NCI-H1930 (cell line): Measurements from ENCODE around the gene UST.
"Not testable (repeated sequence)": the region's sequence is repeated elsewhere in the genome, so short reads cannot be mapped to it uniquely, and the experiment has no call there.

Source experiments
- DNase-seq, 2 experiments: peaks; one replicate each; lab custom pipeline; 2025; lab: John Stamatoyannopoulos, UW

Gene UST

DNA sequence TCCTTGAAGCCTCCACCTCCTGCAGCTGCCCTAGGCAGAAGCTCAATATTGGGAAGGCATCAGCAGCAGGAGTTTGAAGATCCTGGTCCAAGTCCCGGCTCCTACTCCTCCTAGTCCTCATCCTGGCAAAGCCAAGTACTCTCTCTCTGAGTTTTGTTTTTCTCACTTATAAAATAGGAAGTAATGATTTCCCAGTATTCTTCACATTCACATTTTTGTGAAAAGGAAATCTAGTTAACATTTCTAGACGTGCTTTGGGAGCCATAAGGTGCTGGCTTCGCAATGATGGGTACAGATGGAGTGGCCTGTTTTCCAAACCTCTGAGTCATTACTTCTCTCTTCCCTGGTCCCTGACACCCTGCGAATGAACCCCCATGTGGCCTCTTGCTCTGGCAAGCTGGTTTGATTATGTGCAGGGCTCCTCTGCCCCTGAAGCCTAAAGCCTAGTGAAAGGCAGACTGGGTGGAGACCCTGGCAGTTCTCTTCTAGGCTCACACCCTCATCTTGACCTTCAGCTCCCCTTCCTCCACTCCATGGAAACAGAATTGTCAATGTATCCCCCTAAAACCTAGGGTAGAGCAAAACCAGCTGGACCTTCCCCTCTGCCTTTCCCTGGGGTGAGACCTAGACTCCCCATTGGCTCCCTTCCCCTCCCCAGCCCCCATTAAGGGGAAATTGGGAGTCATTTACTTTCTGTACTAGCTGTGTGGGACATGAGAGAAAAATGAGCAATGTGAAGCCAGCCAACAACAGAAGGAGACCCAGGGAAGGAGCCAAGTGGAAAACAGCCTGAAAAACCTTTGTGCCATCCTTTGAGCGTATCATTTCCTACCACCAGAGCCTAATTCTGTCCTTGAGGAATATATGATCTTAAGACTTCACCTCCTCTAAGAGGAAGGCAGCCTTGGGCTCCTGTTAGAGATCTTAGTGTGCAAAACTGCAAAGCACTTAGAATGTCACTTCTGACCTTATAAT, 158.4 kb downstream of the UST start:
- DNase-seq: no peak

DNA sequence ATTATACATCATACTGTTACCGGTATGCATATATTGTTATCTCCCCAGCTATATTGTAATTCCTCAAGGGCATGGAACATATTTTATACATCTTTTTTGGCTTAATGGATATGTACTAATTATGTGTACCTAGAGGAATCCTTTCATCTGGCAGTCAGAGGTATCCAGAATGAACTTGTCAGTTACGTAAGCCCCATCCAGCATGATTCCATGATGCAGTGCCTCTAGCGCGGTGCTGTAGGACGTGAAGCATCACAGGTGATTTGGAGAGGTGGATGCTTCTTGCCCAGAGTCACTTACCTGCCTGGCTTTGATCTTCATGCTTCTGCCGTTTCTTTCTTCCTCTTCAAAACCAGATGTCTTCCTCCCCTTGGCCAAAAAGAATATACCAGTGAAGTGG, 159.1 kb downstream of the UST start:
- DNase-seq: no peak

DNA sequence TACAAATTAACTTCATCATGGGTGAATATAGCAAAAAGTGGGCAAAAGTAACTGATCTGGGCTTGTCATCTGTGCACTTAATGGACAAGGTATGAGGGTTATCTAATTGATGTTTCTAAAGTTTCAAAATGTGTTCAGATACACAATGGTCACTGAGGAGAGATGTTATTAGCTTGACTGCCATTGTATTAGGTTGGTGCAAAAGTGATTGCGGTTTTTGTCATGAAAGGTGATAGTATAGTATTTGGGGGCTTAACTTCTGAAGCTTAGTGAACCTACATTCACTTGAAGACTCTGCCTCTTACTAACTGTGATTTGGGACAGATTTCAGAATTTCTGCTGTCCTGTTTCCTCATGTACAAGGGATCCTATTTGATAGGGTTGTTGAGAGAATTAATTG, 159.6 kb downstream of the UST start:
- no peak for DNase-seq

DNA sequence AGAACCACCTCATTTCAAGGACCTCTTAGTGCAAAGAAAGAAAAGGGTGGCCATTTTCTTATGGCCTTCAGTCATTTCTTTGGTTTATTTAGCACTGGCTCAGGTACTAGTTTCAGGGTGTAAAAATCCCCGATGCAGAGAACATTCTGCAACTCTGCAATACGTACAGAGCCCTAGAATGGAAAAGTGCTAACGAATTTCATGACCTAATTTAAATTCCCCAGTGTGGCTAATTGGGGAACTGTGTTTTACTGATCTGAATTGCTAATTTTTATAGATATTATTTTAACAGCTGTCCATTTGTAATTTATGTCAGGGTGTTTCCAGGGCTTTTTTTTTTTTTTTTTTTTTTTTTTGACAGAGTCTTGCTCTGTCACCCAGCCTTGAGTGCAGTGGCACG, 160.7 kb downstream of the UST start:
- DNase-seq: no peak

DNA sequence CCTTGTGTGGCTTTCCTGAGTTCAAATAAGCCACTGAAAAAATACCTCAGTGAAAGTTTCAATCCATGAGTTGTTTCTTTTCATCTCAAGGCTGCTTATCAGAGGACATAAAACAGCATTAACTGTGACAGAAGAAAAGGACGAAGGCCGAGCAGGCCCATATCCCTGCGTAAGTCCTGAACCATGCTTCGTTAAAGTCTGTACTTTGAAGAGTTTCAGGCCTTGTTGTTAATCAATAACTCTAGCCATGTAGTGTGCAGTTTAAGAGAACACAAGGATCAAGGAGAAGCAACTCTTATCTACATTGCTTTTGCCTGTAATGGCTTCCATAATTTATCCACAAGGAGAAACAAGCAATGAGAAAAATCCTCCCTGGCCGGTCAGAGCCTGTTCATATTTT, 165.4 kb downstream of the UST start:
- DNase-seq: no peak

DNA sequence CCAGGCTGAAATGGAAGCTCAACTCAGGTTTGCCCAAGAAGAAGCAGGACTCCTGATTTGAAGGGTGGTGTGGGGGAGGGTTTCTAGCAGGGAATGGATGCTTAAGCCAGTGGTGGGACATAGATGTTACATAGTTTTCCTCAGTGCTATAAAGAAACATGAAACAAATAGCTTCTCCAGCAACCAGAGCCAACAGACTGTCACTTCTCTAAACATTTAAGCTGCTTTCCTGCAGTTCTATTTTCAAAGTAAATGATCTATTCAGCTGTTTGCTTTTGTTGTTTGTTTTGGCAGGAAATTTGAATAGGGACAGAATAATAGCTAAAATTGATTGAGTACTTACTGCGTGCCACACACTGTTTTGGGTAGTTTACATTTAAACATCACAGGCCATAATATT, 169.0 kb downstream of the UST start:
- no peak for DNase-seq

DNA sequence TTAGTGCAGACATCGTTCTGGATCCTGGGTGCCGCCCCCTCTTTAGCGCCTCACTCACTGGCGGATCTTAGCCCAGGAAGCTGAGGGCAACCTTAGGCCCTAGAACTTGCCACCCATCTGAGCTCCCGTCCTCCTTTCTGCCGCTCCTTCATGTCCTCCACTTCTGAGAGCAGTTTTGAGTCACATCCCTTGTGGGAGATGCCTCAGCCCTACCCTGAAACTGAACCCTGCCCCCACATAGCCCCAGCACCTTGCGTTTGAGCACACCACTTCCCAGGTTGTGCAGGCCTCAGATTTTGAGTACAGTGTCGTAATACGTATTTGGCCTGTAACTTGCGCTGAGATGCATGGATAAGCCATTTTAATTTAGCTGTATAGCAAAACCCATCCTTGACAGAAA, 169.7 kb downstream of the UST start:
- DNase-seq: not testable (repeated sequence)

DNA sequence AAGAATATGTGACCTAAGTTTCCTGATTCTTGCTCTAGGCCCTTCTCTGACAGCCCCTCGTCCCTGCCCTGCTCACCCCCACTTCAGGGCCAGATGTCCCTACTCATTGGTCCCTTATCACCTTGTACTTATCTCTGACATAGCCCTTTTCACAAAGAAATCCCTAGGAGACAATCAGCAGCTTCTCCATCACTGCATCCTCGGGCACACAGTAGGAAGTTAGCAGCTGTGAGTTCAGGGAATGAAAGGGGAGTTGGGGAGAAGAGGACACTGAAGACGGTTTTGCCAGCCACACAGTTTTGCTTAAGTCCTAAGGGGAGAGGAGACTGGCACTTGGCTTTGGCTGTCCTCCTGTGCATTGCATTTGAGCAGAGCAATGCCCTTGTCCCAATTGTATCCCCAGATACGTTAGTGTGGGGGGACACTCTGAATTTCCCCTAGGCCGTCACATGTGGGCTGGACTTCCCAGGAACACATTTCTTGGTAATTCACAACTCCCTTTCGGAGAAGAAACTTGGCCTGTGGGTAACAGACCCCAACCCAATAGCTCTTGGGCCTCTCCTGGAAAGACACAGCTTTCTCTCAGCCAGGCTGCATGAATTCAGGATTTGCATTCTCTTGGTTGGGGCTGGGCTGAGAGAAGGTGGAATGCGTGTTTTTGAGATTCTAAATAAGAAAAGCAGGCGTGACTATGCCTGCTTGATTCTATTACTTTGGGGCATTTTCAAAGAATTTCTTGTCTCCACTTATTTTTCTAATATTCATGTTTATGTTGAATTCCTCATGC, 177.6 kb downstream of the UST start:
- DNase-seq: no peak

DNA sequence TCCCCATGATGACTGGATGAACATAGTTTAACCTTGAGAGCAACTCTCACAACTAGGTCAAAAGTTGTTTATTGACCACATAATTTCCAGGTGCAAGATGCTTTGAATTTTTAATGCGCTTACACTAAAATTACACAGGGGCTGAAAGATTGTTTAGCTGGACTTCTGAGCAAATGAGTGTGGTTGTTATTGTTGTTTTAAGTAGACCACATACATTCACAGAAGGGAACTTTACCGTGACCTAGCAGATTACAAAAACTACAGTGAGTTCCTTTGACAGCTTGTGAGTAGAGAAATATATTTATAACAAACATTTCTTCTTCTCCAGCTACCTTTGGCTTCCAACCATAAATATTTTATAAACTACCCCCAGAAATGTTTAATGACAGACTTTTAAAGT, 178.9 kb downstream of the UST start:
- DNase-seq: no peak

DNA sequence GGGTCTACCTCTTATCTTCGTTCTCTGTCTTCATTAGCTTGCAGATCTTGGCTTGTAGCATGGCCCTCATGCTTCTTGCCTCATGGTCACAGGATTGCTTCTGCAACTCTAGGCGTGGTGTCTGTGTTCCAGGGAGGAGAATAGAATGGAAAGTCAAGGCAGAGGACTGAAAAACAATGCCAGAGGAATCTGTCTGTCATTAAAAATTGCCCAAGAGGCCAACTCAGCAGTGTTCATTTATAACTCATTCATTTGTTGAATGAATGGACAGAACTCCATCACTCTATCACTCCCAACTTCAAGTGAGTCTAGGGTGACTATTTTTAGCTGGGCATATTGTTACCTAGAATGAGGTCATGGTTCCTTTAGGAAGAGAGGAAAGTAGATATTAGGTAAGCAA, 179.6 kb downstream of the UST start:
- no peak for DNase-seq

DNA sequence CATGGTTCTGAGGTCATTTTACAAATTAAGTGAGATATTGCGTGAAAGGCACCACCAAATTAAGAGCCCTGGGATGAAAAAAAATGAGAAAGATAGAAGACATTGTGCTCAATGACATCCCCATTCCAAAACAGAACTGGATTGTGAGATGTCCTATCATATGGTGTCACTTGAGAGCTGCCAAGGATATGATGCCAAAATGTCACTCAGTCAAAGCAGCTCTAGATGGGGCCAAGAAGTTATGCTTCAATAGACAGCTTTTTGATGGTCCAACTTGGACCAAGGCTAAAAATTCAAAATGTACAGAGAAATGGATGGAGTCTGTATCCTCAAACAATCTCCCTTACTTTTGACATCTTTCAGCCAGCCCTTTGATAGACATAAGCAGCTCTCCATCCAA, 180.8 kb downstream of the UST start:
- DNase-seq: no peak

DNA sequence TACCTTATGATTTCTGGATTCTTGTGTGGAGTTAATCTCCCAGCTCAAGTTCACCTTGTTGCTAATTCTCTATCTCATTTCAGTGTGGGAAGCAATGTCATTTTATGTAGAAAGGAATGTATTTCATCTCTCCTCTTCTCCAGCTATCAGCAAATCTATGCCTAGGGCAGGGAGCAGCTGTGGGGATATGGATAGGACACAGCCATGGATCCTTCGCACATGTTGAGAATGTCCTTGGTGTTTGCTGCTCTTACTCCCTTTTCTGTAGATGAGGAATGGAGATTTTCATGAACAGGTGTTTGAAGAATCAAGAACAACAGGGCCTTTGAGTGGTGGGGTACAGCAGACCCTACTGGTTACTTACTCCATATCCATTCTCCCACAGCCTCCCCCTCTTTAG, 182.0 kb downstream of the UST start:
- DNase-seq: no peak

DNA sequence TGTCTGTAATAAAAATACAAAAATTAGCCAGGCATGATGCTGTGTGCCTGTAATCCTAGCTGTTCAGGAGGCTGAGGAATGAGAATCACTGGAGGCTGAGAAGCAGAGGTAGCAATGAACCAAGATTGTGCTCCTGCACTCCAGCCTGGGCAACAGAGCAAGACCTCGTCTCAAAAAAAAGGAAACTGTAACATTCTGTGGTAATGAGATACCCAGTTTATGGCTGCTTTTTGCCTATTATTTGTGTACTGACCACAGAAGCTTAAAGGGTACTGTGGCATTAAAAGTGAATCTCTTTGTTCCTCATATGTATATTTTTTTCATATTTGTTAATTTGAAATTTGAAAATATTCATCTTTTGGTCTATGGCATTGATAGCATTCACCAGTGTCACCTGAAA, 185.4 kb downstream of the UST start:
- DNase-seq: no peak

DNA sequence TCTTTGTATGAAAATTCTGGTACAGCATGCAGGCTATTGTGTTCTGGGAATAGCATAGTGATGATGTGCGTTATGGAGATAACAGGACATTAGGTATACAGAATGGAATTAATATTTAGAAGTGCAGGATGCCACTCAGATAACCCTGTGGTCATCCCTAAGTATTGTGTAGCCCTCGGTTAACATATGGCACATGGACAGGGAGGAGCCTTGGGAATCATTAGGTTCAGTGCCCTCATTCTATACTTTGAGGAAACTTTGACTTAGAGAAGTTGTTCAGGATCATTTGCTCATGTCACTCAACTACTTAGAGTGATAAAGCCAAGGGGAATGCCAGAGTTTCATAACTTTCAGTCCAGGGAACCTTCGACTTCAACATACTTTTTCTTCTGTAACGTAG, 185.9 kb downstream of the UST start:
- no peak for DNase-seq

DNA sequence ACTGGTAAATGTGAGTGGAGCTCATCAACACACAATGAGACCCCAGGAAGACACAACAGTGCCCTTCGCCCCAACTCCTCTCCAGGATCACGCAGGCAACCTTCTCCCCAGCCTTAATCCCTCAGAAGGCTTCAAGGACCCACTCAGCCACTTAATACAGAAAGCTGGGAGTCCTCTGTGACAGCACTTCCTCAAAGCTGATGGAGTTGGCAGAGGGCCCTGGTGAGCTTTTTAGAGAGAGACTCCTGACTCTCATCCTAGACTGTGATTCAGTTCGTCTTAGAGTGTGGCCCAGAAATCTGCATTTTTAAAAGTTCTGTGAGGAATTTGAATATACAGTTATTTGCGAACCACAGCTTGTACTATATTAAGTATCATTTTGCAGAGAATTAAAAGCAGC, 187.7 kb downstream of the UST start:
- DNase-seq: no peak

DNA sequence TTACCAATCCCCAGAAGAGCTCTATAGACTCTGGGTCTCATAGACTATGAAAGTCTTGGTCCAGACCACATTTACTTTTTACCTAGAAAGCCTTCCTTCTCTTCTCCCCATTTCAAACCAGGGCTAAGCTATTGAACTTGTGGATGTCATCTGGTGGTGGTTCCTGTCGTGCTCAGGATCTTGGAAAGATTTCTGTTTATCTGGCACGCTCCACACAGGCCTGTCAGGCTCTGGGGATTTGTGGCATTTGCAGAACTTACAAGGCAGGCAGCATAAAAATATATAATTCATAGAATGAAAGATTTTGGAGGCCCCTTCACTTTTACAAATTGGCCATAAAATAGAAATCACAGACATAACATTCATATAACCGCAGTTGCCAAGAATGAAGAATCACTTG, 188.1 kb downstream of the UST start:
- no peak for DNase-seq

DNA sequence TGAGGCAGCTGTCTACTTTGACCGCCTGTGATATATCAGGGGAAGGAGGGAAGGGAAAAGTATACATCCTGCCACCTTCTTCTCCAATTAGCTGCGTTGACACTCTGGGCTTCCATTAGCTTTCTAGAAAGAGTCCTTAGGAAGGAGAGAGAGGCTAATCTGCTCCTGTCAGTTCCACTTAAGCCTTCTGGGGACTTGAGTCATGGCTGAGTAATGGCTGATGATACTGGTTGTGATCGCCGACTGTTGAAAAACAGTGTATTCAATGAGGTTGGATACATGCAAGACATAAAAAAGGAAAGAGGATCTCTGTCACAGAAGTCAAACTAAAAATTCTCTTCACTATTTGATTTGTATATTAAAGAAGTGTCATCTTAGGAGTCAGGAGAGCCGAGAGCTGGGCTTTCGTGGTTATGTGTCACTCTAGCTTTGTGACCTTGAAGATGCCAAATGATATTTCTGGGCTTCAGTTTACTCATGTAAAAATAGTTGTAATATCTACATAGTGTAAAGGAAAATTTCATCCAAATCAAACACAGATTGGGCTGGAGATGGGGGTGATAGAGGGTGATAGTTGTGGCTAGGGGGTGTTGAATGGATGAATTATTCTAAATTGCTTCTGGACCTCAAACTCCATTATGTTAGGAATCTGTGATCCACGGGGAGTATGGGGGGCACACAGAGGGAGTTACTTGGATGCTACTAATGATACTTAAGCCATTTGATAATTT, 189.0 kb downstream of the UST start:
- DNase-seq: no peak

DNA sequence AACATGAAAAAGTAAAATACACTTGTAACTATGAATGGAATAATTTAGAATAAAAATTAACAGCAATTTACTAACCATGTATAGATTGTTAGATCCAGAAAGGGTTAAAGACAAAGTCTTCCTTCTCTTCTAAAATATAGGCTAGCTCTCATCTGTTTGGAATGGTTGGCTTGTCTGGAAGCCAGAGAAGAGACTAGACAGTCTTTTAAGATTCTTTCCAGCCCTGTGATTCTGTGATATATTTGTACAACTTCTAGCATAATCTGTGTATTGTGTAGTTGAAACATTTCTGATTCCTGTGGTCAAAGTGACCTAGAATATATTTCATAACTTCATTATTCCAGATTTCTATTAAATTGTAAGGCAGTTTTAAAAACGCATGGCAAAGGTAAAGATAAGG, 196.6 kb downstream of the UST start:
- no peak for DNase-seq

DNA sequence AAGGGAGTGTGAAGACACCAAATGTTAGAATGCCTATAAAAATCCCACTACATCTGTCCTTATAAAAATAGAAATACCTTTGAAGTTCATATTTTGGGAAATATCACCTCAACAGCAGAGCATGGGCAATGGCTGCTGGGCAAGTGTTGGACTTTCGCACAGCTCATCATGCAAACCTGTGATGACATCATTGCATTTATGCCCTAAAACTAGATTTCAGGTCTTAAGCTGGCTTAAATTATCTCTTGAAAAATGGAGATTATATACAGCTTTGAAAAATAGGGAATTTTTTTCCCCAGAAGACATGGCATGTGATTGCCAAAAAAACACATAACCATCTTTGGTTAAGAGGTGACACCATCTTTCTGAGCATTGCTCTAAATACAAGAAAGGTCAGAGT, 197.8 kb downstream of the UST start:
- DNase-seq: no peak

DNA sequence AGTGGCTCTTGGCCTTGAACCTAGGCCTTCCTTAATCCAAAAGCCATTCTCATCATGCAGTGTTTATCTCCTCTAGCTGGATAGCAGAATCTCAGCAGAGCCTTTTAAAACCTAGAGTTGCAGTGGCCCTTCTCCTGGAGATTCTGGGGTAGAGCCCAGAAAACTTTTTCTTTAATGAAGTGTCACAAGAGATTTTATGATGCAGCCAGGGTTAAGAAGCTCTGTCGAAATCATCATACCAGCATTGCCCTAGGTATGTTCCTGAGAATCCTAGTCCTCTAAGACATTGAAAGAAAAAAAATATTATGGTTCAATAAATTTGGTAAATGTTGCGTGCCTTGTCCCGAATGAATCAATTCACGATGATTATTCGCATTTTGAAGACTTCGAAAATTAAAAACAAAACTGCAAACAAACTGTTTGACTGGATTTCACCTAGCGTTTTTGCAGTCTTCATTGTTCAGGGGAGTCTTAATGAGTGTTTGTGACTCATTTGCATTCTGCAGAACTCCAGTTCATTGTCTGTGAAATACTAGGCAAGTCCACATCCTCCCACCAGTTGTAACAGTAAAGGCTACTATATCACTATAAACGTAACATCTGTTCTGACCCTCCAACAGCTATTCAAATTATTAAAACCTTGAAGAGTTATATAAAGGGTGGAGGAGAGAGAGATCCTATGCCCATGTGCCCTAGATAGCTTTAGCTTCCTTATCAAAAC, 198.6 kb downstream of the UST start:
- DNase-seq: no peak

DNA sequence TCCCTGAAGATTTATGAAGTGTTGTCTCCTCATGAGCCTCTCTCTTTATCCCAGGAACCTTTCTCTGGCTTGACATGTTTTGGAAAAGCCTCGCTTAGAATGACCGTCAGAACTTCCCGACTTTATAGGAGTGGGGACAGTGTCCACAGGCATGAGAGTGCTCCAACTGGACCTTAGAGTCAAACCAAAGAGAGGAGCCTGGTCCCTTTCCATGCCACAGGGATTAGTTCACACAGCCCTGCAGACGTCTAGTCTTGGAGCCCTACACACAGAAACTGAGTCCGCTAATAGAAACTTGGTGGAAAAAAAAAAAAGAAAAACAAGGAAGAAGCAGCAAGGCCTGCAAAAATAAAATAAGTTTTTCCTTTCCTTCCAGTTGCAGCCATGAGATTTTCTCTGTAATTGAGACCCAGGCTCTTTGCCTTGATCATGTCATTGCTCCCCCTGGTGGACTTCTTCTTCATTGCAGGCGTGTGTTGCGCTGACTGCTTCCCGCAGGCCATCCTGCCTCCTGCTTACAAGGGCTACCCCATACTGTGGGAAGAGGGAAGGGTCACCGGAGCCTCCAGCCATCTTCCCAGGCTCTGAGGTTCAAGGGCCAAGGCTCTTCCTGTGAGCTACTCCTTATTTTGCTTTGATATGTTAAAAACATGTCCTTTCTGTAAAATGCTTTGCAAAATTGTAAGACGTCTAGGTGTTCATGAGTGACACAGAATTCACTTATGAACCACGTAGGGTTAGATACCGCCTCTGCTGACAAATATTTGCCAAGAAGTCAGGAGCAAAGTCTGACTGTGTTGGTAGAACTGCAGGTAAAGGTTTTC, 201.0 kb downstream of the UST start:
- DNase-seq: peak; percentile 29 to 54
